GM20431 (cell line): ENCODE measurements around the gene ACLY.
"Not testable (repeated sequence)": the region's sequence is repeated elsewhere in the genome, so short reads cannot be mapped to it uniquely, and the experiment has no call there.

Experiments
- in situ Hi-C: fragments of 300-500 bp; cut with MseI, MboI; formaldehyde crosslinking; loops from one replicate; pipeline ENCODE4 v1.15.0; 2020; ENCODE audit warnings: low sequenced_read_pairs; ENCODE audit not compliant: unreplicated experiment

Gene ACLY

DNA sequence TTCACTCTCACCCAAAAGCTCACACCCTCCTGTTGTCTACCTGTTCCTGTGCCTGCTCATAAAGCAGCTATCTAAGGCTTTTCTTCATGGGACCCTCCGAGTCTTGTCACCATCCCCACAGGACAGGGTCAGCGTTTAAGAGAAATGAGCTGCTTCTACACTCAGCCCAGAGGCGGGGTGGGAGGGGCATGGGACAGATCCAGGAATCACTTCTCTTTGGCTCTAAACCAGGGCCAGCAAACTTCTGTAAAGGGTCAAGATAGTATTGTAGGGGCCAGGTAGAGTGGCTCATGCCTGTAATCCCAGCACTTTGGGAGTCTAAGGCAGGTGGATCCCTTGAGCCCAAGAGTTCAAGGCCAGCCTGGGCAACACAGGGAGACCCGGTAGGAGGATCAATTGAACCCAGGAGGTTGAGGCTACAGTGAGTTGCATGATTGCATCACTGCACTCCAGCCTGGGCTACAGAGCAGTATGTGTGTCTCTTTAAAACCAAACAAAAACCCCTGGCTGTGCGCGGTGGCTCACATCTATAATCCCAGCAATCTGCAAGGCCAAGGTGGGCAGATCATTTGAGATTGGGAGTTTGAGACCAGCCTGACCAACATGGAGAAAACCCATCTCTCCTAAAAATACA, 30.3 kb downstream of the ACLY start:
- in situ Hi-C loops = no loop called here

DNA sequence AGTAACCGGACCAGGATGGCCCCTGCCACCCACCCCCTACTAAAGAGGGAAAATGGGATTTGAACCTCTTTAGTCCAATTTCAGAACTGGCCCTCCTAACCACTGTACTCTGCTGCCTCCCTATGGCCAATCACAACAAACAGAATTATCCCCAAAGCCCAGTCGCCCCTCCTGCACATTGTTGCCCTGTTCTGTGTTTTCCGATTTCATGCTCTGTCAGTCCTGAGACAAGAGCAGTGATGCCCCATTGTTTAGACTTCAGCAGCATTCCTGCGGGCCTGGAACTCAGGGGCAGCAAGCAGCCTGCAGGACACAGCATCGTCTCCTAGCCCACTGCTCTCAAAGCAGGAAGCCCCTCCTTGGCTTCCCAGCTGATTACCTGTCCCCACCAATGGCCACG, 33.0 kb downstream of the ACLY start:
- in situ Hi-C loops = no loop called here

DNA sequence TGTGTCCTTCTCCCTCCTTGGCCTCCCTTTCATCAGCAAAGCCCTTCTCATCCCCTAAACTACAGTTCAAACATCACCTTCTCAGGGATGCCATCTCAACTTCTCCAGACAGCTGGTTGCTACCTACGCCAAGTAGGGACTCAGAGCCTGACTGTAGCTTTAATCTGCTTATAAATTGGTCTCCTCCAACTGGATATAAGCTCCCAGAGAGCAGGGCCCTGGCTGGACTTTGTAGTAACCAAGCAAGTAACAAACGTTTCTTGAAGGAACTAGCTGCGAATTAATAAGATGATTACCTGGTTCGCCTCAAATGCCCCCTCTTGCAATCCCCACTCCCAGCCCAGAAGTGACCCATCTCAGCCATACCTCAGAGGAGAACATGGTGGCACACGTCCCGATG, 36.0 kb downstream of the ACLY start:
- in situ Hi-C loops = no loop called here

DNA sequence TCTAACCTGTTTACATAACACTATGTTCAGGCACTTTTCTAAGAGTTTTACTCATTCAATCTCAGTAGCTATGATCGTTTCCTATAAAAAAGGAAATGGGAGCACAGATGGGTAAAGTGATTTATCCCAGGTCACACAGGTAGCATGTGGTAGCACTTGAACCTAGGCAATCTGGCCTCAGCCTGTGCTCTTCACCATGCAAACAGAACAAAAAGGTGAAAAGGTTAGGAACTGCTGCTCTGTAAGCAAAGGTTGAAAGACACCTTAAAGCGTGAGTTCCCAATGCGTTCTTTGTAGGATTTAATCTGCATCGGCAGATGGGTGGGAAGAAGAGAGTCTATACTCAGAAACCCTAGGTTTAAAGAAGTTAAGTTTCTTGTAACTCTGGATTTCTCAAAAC, 38.6 kb downstream of the ACLY start:
- in situ Hi-C loops = no loop called here

- in situ Hi-C loops = not testable (repeated sequence)
Measured at GRCh38 chr17:41874293-41874670, 44.5 kb downstream of the ACLY start.

GRCh38 chr17:41873559-41874292, 45.0 kb downstream of the ACLY start:
- in situ Hi-C loops = no loop called here

DNA sequence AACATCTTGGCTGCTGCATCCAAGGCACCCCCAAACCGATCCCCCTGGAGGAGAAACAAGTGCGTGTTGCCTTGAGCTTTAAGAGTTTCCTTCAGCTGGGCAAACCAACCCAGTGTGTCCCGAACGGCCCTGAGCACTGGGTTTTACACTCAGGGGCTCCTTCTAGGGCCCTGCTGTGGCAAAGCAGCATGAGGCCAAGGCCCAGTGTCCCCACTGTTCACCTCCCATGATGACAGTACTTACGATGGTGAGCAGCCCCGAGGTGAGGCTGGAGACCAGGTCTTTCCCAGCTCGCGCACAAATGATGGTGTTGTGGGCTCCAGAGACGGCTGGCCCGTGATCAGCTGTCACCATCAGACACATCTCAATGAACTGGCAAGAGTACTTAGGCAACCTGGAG, 47.0 kb downstream of the ACLY start:
- in situ Hi-C loops = no loop called here

DNA sequence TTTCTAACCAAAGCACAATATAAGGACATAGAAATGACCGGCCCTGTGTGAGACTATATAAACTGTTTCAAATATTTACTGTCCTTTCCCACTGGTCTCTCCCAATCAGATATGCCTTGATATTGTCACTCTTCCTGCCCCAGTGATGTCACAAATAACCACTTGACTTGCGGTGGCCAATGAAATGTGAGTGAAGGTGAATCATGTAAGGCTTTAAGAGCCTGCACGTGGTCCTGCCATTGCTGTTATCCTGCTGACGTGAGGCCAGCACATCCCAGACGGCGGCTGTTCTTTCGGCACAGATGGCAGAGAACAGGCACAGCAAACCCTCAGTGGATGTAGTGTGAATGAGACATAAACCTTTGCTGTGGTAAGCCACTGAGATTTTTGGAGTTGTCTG, 48.1 kb downstream of the ACLY start:
- in situ Hi-C loops = no loop called here

DNA sequence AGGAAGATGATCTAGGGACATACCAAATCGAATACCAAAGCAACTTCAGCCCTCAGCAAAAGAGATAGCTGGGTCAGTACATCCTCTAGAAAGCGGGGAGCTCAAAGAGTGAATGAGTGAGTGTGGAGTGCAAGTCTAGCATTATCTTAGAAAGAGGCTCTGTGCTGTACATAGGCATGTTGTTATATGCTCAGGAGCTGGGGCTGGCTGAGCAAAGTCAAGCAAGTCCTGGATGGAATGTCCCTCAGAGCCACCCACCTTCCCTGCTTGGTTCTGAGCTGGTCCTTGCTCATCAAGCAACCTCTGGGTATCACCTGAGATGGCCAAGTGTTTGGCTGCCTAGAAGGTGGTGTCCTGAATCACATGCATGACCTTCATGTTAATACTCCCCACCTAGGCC, 48.7 kb downstream of the ACLY start:
- in situ Hi-C loops = no loop called here

- in situ Hi-C loops = no loop called here
Measured at GRCh38 chr17:41869426-41869825, 49.3 kb downstream of the ACLY start.

- in situ Hi-C loops = no loop called here
Measured at GRCh38 chr17:41868568-41868967, 50.2 kb downstream of the ACLY start.

GRCh38 chr17:41865596-41865893, 53.2 kb downstream of the ACLY start:
- in situ Hi-C loops = no loop called here

DNA sequence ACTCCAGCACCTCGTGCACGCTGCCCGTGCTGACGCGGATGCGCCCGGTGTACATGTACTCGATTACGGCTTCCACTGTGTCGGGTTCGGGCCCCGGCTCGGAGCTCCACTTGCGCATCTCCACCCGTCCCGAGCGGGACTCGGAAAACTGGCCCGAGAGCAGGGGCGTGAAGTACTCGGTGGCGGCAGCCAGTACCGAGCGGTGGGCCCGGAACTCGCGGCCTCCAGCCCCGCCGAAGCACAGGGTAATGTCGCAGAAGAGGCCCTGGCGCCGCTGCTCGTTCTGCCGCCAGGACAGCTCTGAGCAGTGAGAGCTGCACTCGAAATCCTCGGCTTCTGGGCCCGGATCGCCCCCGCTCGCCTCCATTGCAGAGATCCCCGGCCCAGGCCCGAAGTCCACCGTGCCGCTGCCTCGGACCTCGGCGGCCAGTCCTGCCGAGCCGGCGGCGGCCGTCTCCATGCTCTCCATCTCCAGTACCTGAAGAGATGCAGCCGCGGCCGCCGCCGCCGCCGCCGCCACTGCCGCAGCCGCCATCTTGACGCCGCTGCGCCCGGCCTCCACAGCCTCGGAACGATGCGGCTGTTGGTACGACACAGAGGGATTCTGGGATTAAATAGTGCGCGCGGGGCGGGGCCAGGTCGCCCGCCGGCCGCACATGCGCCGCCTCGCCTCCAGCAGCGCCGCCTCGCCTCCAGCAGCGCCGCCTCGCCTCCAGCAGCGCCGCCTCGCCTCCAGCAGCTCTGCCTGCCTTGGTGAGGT, 53.7 kb downstream of the ACLY start, which contains the start of gene KLHL11:
KLHL11 (minus strand) TSS at position 588 of the 760 bp plus-strand sequence; CDS start at position 535, 53 bp downstream.
- in situ Hi-C loops = no loop called here

DNA sequence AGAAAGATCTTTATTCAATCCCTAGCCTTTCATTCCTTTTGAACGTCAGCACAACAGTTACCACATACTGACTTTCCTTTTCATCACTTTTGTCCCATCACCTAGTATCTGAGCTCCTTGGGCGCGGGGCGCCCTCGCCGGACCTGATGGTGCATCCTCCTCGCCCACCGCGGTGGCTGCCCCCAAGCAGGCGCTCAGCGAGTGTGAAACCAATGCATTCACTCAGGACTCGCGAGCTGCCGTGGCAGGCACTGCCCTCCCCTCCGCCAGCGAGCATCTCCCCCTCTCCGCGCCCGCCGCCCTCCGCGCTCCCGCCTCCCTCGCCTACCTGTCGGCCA, 54.3 kb downstream of the ACLY start:
- in situ Hi-C loops = no loop called here

GRCh38 chr17:41863074-41863848, 55.5 kb downstream of the ACLY start:
- in situ Hi-C loops = no loop called here

GRCh38 chr17:41860254-41860931, 58.4 kb downstream of the ACLY start:
- in situ Hi-C loops = no loop called here

- in situ Hi-C loops = not testable (repeated sequence)
Measured at GRCh38 chr17:41851382-41851781, 67.4 kb downstream of the ACLY start.

DNA sequence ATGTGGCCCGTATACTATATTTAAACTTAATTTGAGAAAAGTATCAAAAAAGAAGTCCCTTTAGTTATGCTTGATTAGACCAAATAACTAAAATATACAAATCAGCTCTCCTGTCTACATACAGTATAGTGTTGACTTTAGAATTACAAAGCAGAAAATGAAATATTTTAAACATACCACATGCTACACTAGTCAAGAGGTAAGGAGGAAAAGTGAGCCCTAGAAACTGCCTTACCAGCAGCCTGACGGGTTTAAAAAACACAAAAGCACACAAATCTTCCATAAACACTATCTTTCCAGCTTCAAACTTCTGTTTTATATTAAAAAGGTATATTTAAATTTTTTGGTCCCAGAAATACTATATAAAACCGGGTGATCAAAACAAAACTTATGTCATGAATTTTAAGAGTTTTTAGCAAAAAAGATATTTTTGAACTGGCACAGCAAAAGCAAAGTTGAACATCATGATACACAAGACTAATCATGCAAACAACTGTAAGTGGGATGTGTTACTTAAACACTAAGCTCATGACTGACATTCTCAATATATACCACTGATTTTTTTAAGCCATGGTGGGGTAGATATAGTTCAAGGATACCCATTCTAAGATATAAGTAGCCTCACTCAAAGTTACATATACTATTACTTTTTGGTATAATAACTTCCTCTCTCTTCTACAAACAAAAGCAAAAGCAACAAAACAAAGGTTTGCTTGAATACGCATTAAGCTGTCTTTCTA, 69.3 kb downstream of the ACLY start:
- in situ Hi-C loops = no loop called here

- in situ Hi-C loops = no loop called here
Measured at GRCh38 chr17:41848788-41849187, 70.0 kb downstream of the ACLY start.

- in situ Hi-C loops = no loop called here
Measured at GRCh38 chr17:41844971-41845370, 73.8 kb downstream of the ACLY start.
